Measurements from ENCODE around the gene DNAH12.
"Not testable (repeated sequence)": the region's sequence is repeated elsewhere in the genome, so short reads cannot be mapped to it uniquely, and the experiment has no call there.

The DNAH12 gene

GRCh38 chr3:57326498-57326897 lies 217.6 kb downstream of the DNAH12 start:
- DNase-seq = not testable (repeated sequence)

DNA sequence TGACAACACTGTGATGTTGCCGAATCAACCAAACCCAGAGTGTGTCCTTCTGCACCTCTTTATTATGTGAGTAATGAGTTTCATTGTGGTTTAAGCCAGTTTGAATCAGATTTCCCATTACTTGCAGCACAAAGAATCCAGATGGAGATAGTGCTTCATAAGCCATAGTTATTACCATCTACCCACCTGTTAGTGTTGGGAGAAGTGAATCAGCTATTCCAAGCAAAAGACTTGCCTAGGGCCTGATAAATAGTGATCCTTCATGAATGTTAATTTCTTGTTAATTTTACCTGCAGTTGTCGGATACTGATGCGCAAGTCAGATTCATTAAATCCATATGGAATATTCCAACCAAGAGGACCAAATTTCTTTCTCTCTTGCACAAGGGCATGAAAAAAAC lies 229.9 kb downstream of the DNAH12 start:
- no peak for DNase-seq

- DNase-seq = no peak
These were observed 234.3 kb downstream of the DNAH12 start for GRCh38 chr3:57309769-57310360.

- DNase-seq = not testable (repeated sequence)
These were observed 240.6 kb downstream of the DNAH12 start for GRCh38 chr3:57303520-57303919.

DNA sequence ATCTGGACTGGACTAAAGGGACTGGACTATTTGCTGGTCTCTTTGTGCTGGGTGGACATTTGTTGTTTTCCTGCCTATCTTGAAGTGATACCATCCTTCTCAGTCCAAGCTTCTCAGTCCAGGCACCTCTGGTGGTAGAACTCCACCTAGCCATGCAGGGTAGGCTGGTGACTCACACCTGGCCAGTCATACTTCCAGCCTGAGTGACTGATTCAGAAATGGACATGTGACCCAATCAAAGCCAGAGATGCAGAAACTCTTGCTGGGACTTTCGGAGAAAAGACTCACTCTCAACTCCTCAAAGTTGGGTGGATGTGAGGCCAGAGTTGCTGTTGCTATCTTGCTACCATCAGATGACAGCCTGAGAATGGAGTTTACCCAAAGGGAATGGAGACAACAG lies 246.1 kb downstream of the DNAH12 start:
- DNase-seq = no peak

GRCh38 chr3:57292897-57293526 lies 251.1 kb downstream of the DNAH12 start:
- no peak for DNase-seq

- DNase-seq = no peak
These were observed 251.8 kb downstream of the DNAH12 start, which contains the start of gene ASB14 for GRCh38 chr3:57292159-57292896. Gene ASB14 (minus strand): TSS chr3:57292685. CDS start chr3:57292033, 652 bp downstream.

DNA sequence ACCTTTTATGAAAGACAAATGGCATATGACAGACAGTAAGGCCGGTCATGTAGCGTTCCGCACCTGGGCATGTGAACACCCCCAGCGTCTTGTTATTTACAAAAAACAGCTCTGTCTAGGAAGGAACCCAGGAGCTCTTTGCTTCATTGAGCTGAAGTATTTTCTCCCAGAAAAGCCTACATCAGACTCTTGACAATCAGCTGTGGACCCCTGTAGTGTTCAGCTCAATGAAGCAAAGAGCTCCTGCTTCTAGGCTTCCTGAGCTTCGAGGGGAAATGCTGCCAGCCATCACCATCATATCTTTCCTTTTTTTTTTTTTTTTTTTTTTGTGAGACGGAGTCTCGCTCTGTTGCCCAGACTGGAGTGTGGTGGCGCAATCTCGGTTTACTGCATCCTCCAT lies 255.7 kb downstream of the DNAH12 start:
- no peak for DNase-seq

GRCh38 chr3:57287205-57287604 lies 256.9 kb downstream of the DNAH12 start:
- DNase-seq = no peak

DNA sequence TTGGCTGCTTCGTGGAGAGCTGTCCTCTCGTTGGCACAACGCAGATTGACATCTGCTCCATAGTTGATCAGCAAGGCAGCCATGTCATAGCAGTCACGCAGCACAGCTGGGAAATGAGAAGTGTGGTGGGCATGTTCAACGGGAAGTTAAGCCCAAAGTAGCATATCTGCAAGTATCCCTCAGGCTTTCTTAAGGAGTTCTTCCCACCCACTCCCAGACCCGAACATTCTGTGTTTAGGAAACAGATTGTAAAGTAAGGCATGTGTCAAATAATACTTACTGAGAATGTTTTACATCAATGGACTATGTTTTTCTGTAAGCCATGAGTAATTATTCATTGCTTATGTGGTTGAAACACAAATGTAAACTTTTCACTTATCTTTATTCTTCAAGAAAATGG lies 260.8 kb downstream of the DNAH12 start:
- DNase-seq = no peak

- DNase-seq = no peak
These were observed 262.4 kb downstream of the DNAH12 start for GRCh38 chr3:57281715-57282114.

GRCh38 chr3:57279685-57280084 lies 264.5 kb downstream of the DNAH12 start:
- DNase-seq = no peak

GRCh38 chr3:57278237-57278636 lies 265.9 kb downstream of the DNAH12 start:
- DNase-seq = no peak

DNA sequence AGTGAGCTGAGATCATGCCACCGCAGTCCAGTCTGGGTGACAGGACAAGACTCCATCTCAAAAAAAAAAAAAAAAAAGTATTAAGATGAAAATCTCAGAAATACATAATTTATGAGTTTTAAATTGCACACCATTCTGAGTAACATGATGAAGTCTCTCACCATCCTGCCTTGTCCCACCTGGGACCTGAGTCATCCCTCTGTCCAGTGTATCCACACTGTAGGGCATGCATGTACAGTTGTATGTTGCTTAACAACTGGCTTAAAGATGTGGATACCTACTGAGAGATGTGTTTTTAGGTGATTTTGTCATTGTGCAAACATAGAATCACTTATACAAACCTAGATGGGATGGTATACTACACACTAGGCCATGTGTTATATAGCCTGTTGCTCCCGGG lies 268.8 kb downstream of the DNAH12 start:
- DNase-seq = no peak

DNA sequence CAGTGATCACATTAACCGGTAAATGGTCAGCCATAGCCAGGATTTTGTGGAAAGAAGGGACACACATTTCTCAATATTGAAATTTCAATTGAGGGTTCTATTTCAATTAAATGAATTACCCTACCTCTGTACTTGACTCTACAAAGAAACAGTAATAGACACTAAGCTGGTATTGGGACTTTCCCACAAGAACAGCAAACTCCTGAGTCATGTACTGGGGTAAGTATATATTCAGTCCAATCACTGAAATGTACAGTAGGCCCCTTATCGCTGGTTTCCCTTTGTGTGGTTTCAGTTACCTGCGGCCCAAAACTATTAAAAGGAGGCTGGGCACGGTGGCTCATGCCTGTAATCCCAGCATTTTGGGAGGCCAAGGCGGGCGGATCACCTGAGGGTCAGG lies 269.3 kb downstream of the DNAH12 start:
- DNase-seq = no peak

- no peak for DNase-seq
These were observed 275.7 kb downstream of the DNAH12 start for GRCh38 chr3:57268416-57268815.

- DNase-seq = no peak
These were observed 282.2 kb downstream of the DNAH12 start for GRCh38 chr3:57261929-57262328.

DNA sequence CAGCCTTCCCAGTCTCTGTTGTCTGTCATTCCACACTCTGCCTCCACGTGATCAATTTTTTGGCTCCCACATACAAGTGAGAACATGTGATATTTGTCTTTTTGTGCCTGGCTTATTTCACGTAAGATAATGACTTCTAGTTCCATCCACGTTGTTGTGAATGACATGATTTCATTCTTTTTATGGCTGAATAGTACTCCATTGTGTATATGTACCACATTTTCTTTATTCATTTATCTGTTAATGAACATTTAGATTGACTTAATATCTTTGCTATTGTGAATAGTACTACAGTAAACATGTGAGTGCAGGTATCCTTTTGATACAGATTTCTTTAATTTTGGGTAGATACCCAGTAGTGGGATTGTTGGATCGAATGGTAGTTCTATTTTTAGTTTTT lies 283.0 kb downstream of the DNAH12 start:
- no peak for DNase-seq

DNA sequence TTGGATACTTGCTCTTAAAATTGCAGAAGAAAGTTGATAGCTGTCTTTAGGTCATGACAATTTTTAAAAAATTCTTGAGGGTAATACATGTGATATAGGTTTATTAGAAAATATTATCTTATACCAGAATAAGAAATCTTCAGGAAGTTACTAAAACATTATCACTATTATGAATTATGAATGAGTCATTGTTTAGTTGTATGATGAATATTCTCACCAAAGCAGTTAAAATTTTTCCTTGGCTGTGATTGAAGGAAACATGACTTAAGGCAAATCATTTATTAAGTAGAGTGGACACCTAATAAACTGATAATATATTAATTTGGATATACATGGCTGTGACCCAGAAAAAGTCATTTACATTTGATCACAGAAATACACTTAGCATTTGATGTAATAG lies 286.5 kb downstream of the DNAH12 start:
- DNase-seq = no peak

DNA sequence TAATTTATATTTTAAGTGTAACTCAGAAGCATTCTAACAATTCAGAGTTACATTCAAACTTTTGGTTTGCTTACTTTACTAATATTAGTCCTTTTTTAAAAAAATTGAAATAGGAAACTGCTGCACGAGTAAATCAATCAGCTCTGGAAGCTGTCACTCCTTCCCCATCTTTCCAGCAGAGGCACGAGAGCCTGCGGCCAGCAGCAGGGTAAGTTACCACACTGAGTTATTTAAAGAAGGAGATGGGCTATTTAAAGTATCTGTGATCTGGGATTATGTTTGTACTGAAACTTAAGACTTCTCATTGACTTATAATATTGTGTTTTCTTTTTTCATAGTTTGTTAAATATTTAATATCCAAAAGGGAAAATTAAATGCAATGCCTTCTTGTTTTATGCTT lies 287.3 kb downstream of the DNAH12 start:
- no peak for DNase-seq

DNA sequence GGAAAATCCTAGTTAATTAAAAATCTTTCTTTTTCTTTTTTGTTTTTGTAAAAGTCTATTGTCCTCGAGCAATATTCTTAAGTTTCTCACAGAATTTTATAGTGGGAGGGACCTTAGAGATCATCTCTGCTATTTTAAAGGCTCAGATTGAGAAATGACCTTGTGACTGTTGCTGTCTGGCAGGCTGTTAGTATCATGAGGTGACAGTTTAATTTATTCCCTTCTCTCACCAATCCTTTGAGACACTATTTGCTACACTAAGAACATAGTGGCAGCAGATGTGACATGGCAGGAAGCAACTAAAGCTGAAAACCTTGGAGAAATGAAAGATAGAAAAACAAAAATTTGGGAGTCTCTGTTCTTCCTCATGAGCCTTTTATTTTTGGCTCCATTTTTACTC lies 291.7 kb downstream of the DNAH12 start:
- no peak for DNase-seq

DNA sequence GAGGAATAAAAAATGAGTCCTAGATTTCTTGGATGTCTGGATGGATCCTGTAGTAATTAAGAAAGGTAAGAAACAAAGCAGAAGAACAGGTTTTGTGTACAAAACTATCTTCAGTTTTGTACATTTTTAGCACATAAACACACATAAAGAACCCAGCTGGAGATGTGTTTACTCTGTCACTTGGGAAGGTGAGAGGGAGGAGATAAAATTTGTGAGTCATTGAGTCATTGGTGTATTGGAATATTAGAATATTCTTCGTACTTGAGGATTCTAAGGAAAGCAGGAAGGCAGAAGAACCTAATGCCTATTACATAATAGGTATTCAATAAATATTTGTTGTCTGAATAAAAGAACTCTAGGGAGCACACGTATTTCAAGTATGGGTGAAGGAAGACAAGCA lies 299.2 kb downstream of the DNAH12 start:
- DNase-seq = no peak

All from nucleus accumbens (tissue), 56 donors.